GM12878 (cell line): ENCODE measurements around the gene POC5. TPM values are rescaled to one million over a fixed set of nuclear protein-coding genes. Genes with fewer than 3 reads are reported as not detected.

Experiments
- BHLHE40 ChIP-seq, 2 experiments: fragments of 450-650 bp in 1 of 2; IDR thresholded peaks; 2 replicates each; pipeline ENCODE4 v1.6.1; 2011 to 2017; ENCODE audit warnings: low read depth in 2 of 2, borderline replicate concordance in 1 of 2, improper control_type of control experiment in 1 of 2, low read length in 1 of 2, mild to moderate bottlenecking in 1 of 2
- CHD4 ChIP-seq: fragments of 200-600 bp; sonication (generic); IDR thresholded peaks from 2 replicates; pipeline ENCODE4 v1.6.1; 2016; ENCODE audit warnings: mild to moderate bottlenecking
- EGR1 ChIP-seq, 2 experiments: IDR thresholded peaks; 1 replicate in 1 of 2; 2 replicates in 1 of 2; pipeline ENCODE4 v1.6.1; 2011 to 2012; ENCODE audit warnings: low read depth in 2 of 2, low read length in 2 of 2, borderline replicate concordance in 1 of 2, mild to moderate bottlenecking in 1 of 2, moderate library complexity in 1 of 2
- FOXK2 ChIP-seq: fragments of 450-650 bp; IDR thresholded peaks from 2 replicates; pipeline ENCODE4 v1.6.1; 2017; ENCODE audit warnings: mild to moderate bottlenecking, moderate library complexity
- IKZF2 ChIP-seq, 2 experiments: fragments of 450-650 bp; IDR thresholded peaks; 2 replicates each; pipeline ENCODE4 v1.6.1; 2017; ENCODE audit warnings: mild to moderate bottlenecking in 2 of 2, moderate library complexity in 2 of 2
- JUND ChIP-seq: IDR thresholded peaks from 2 replicates; pipeline ENCODE4 v1.6.1; 2012; ENCODE audit warnings: low read depth, mild to moderate bottlenecking, low read length, improper control_type of control experiment, moderate library complexity
- NR2F1 ChIP-seq: fragments of 450-650 bp; conservative IDR thresholded peaks from 2 replicates; pipeline ENCODE4 v1.6.1; 2017; ENCODE audit warnings: mild to moderate bottlenecking
- RAD21 ChIP-seq: IDR thresholded peaks from 2 replicates; pipeline ENCODE4 v1.6.1; 2011; ENCODE audit warnings: mild to moderate bottlenecking, low read depth, low read length, moderate library complexity; ENCODE audit not compliant: insufficient read depth
- RCOR1 ChIP-seq: conservative IDR thresholded peaks from 2 replicates; pipeline ENCODE4 v1.6.1; 2012; ENCODE audit warnings: low read depth, low read length, improper control_type of control experiment
- SP1 ChIP-seq: IDR thresholded peaks from one replicate; pipeline ENCODE4 v1.6.1; 2011; ENCODE audit warnings: low read depth, low read length
- SRF ChIP-seq, 2 experiments: IDR thresholded peaks; 2 replicates each; pipeline ENCODE4 v1.6.1; 2011; ENCODE audit warnings: low read depth in 2 of 2, low read length in 2 of 2, mild to moderate bottlenecking in 1 of 2, moderate library complexity in 1 of 2
- ZNF24 ChIP-seq: fragments of 450-650 bp; IDR thresholded peaks from 2 replicates; pipeline ENCODE4 v1.6.1; 2017; ENCODE audit warnings: antibody characterized with exemption, mild to moderate bottlenecking
- polyA plus RNA-seq, 11 experiments: library from polyadenylated mRNA; depleted of rRNA in 4 of 11; unstranded in 6 of 11; stranded (reverse) in 5 of 11; fragments of >200 nt; fragmentation: Nextera tagmentation in 4 of 11; fragmentation: Illumina TruSeq in 1 of 11; extraction: Ambion mirVana in 4 of 11; extraction: Trizol in 1 of 11; gene quantifications; 1 replicate in 1 of 11; 2 replicates in 10 of 11; pipeline versions ENCODE4 v1.2.1 to v1.2.3, GENCODE V29; 2011 to 2016; ENCODE audit warnings: inconsistent platforms in 2 of 11, missing spikeins in 2 of 11, low read depth in 1 of 11
- total RNA-seq, 4 experiments: library from RNA; depleted of rRNA in 3 of 4; stranded (reverse); fragments of >200 nt in 3 of 4; fragmentation: Illumina TruSeq in 1 of 4; extraction: Trizol in 1 of 4; gene quantifications; 2 replicates each; pipeline versions ENCODE4 v1.2.1 to v1.2.3, GENCODE V29; 2013 to 2021
- TF ChIP-seq, protein P1 (sequence below): fragments of 150-350 bp; IDR thresholded peaks from 2 replicates; pipeline ENCODE4 v1.6.1; 2014; ENCODE audit warnings: mild to moderate bottlenecking, low read depth, low read length
- TF ChIP-seq, protein P2 (sequence below): fragments of 450-650 bp; IDR thresholded peaks from 2 replicates; pipeline ENCODE4 v1.6.1; 2018; ENCODE audit warnings: borderline replicate concordance, mild to moderate bottlenecking; ENCODE audit not compliant: partially characterized antibody
- TF ChIP-seq, protein P3 (sequence below): IDR thresholded peaks from 2 replicates; pipeline ENCODE4 v1.6.1; 2012; ENCODE audit warnings: improper control_type of control experiment, low read depth, low read length; ENCODE audit not compliant: insufficient replicate concordance
- TF ChIP-seq, protein P4 (sequence below): fragments of 450-650 bp; formaldehyde crosslinking; IDR thresholded peaks from 2 replicates; pipeline ENCODE4 v1.4.0; 2022; ENCODE audit warnings: mild to moderate bottlenecking, moderate library complexity

The POC5 gene
- total and polyA plus RNA-seq, 10 of the 15 experiments (the other 5 are each of a cell fraction or from before 2014, with no cell fraction given) = 13.1 to 25.6 (median 21.8) TPM

DNA sequence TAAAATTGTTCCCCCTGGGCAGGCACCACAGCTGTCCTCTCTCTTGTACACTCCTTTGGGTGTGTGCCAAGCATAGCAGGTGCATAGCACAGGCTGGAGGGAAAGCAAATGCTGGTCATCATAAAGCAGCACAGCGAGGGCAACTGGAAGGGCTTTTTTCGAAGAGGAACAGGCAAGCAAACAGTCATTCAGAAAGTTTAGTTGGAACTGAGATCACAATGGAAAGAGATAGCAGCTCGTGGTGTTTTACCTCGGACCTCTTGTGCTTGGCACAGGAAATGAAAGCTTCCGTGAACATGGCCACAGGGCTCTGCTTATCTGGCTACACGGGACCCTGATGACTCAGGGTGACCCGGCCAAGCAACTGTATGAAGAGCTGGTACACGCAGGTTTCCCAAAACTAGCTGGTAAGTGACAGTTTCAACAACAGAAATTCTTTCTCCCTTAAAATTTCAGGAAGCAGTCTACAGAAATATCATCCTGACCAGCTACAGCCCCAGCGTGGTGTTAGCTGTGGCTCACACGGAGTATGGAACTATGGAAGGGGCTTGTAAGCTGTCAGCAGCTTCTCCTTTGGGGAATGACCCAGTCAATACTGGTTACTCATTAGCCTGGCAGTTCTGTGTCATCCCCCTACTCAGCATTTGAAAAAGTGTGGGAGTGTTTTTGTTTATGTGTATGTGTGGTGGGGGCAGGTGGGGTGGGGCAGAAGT, 48.1 kb downstream of the POC5 start (continued):
- TF ChIP-seq, protein P1, sequence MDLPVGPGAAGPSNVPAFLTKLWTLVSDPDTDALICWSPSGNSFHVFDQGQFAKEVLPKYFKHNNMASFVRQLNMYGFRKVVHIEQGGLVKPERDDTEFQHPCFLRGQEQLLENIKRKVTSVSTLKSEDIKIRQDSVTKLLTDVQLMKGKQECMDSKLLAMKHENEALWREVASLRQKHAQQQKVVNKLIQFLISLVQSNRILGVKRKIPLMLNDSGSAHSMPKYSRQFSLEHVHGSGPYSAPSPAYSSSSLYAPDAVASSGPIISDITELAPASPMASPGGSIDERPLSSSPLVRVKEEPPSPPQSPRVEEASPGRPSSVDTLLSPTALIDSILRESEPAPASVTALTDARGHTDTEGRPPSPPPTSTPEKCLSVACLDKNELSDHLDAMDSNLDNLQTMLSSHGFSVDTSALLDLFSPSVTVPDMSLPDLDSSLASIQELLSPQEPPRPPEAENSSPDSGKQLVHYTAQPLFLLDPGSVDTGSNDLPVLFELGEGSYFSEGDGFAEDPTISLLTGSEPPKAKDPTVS = no peak
- TF ChIP-seq, protein P2, sequence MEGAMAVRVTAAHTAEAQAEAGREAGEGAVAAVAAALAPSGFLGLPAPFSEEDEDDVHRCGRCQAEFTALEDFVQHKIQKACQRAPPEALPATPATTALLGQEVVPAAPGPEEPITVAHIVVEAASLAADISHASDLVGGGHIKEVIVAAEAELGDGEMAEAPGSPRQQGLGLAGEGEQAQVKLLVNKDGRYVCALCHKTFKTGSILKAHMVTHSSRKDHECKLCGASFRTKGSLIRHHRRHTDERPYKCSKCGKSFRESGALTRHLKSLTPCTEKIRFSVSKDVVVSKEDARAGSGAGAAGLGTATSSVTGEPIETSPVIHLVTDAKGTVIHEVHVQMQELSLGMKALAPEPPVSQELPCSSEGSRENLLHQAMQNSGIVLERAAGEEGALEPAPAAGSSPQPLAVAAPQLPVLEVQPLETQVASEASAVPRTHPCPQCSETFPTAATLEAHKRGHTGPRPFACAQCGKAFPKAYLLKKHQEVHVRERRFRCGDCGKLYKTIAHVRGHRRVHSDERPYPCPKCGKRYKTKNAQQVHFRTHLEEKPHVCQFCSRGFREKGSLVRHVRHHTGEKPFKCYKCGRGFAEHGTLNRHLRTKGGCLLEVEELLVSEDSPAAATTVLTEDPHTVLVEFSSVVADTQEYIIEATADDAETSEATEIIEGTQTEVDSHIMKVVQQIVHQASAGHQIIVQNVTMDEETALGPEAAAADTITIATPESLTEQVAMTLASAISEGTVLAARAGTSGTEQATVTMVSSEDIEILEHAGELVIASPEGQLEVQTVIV = no peak
- TF ChIP-seq BHLHE40 (IDR thresholded peaks at IDR 0.05; ENCODE audit: borderline replicate concordance in 1 of 2, low read depth in 2 of 2, low read length in 1 of 2) (peak; percentile 5 to 50; a peak in 1 of 4 replicates), ZNF24 (no peak), EGR1 (IDR thresholded peaks at IDR 0.05; ENCODE audit: borderline replicate concordance in 1 of 2, low read depth in 2 of 2, low read length in 2 of 2) (0 out of 3 replicates have a peak, but pooled peaks of 1 of the 2 experiments have one; percentile 7), SP1 (peak; percentile 39), RCOR1 (0 out of 2 replicates have a peak, but pooled peaks have one; percentile 29), SRF (IDR thresholded peaks at IDR 0.05; ENCODE audit: low read depth in 2 of 2, low read length in 2 of 2) (0 out of 4 replicates have a peak, but pooled peaks of 1 of the 2 experiments have one; percentile 33), IKZF2 (IDR thresholded peaks at IDR 0.05) (peak; percentile 51 to 63; a peak in 3 of 4 replicates), NR2F1 (peak; percentile 24; the same call in 1 of the 2 replicates), RAD21 (peak; percentile 34; the same call in 1 of the 2 replicates), FOXK2 (no peak; the same call in 1 of the 2 replicates), CHD4 (no peak), JUND (no peak)
- TF ChIP-seq, protein P3, sequence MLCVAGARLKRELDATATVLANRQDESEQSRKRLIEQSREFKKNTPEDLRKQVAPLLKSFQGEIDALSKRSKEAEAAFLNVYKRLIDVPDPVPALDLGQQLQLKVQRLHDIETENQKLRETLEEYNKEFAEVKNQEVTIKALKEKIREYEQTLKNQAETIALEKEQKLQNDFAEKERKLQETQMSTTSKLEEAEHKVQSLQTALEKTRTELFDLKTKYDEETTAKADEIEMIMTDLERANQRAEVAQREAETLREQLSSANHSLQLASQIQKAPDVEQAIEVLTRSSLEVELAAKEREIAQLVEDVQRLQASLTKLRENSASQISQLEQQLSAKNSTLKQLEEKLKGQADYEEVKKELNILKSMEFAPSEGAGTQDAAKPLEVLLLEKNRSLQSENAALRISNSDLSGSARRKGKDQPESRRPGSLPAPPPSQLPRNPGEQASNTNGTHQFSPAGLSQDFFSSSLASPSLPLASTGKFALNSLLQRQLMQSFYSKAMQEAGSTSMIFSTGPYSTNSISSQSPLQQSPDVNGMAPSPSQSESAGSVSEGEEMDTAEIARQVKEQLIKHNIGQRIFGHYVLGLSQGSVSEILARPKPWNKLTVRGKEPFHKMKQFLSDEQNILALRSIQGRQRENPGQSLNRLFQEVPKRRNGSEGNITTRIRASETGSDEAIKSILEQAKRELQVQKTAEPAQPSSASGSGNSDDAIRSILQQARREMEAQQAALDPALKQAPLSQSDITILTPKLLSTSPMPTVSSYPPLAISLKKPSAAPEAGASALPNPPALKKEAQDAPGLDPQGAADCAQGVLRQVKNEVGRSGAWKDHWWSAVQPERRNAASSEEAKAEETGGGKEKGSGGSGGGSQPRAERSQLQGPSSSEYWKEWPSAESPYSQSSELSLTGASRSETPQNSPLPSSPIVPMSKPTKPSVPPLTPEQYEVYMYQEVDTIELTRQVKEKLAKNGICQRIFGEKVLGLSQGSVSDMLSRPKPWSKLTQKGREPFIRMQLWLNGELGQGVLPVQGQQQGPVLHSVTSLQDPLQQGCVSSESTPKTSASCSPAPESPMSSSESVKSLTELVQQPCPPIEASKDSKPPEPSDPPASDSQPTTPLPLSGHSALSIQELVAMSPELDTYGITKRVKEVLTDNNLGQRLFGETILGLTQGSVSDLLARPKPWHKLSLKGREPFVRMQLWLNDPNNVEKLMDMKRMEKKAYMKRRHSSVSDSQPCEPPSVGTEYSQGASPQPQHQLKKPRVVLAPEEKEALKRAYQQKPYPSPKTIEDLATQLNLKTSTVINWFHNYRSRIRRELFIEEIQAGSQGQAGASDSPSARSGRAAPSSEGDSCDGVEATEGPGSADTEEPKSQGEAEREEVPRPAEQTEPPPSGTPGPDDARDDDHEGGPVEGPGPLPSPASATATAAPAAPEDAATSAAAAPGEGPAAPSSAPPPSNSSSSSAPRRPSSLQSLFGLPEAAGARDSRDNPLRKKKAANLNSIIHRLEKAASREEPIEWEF = no peak
- TF ChIP-seq, protein P4, sequence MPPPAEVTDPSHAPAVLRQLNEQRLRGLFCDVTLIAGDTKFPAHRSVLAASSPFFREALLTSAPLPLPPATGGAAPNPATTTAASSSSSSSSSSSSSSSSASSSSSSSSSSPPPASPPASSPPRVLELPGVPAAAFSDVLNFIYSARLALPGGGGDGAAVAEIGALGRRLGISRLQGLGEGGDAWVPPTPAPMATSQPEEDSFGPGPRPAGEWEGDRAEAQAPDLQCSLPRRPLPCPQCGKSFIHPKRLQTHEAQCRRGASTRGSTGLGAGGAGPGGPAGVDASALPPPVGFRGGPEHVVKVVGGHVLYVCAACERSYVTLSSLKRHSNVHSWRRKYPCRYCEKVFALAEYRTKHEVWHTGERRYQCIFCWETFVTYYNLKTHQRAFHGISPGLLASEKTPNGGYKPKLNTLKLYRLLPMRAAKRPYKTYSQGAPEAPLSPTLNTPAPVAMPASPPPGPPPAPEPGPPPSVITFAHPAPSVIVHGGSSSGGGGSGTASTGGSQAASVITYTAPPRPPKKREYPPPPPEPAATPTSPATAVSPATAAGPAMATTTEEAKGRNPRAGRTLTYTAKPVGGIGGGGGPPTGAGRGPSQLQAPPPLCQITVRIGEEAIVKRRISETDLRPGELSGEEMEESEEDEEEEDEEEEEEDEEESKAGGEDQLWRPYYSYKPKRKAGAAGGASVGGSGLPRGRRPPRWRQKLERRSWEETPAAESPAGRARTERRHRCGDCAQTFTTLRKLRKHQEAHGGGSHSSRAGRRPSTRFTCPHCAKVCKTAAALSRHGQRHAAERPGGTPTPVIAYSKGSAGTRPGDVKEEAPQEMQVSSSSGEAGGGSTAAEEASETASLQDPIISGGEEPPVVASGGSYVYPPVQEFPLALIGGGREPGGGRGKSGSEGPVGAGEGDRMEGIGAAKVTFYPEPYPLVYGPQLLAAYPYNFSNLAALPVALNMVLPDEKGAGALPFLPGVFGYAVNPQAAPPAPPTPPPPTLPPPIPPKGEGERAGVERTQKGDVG (CRISPR knock-in tag) = no peak
